WTC11 (cell line): ENCODE measurements around the gene SLC6A2.

Experiments used
- ATF1 ChIP-seq: sonication (generic); formaldehyde crosslinking; IDR thresholded peaks from 2 replicates; pipeline ENCODE4 v1.8.1; 2023; ENCODE audit warnings: mild to moderate bottlenecking, moderate library complexity, missing genetic modification reagents
- CREB1 ChIP-seq: sonication (generic); formaldehyde crosslinking; IDR thresholded peaks from 2 replicates; pipeline ENCODE4 v1.8.0; 2023; ENCODE audit warnings: mild to moderate bottlenecking, missing genetic modification reagents
- NR3C1 ChIP-seq: sonication (generic); formaldehyde crosslinking; conservative IDR thresholded peaks from 2 replicates; pipeline ENCODE4 v1.8.1; 2023; ENCODE audit warnings: low read depth, mild to moderate bottlenecking, missing genetic modification reagents
- TF ChIP-seq, protein P1 (sequence below): sonication (generic); formaldehyde crosslinking; IDR thresholded peaks from 2 replicates; pipeline ENCODE4 v1.8.0; 2022; ENCODE audit warnings: missing genetic modification reagents
- TF ChIP-seq, protein P2 (sequence below): fragments of 200-600 bp; IDR thresholded peaks from 2 replicates; pipeline ENCODE4 v1.8.0; 2022; ENCODE audit warnings: antibody characterized with exemption
- TF ChIP-seq, protein P3 (sequence below): sonication (generic); formaldehyde crosslinking; IDR thresholded peaks from 2 replicates; pipeline ENCODE4 v1.8.1; 2022; ENCODE audit warnings: low read depth, missing genetic modification reagents, borderline replicate concordance
- TF ChIP-seq, protein P4 (sequence below): sonication (generic); formaldehyde crosslinking; conservative IDR thresholded peaks from 2 replicates; pipeline ENCODE4 v1.8.1; 2023; ENCODE audit warnings: mild to moderate bottlenecking, low read depth, missing genetic modification reagents, moderate library complexity
- TF ChIP-seq, protein P5 (sequence below): sonication (generic); formaldehyde crosslinking; IDR thresholded peaks from 2 replicates; pipeline ENCODE4 v1.8.0; 2022; ENCODE audit warnings: mild to moderate bottlenecking, missing genetic modification reagents

DNA sequence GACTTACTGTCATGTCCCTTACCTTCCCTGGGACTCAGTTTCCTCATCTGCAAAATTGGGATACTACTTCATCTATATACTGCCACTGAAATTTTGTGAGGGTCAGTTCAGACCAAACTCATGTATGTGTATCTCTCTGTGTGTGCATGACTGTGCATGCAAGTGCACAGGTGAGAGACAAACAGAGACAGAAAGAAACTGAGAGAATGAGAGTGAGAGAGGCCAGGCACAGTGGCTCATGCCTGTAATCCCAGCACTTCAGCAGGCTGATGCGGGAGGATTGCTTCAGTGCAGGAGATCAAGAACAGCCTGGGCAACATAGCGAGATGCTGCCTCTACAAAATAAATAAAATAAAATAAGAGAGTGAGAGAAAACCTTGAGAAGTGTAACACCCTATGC, 32.1 kb upstream of the SLC6A2 start:
- TF ChIP-seq, protein P1, sequence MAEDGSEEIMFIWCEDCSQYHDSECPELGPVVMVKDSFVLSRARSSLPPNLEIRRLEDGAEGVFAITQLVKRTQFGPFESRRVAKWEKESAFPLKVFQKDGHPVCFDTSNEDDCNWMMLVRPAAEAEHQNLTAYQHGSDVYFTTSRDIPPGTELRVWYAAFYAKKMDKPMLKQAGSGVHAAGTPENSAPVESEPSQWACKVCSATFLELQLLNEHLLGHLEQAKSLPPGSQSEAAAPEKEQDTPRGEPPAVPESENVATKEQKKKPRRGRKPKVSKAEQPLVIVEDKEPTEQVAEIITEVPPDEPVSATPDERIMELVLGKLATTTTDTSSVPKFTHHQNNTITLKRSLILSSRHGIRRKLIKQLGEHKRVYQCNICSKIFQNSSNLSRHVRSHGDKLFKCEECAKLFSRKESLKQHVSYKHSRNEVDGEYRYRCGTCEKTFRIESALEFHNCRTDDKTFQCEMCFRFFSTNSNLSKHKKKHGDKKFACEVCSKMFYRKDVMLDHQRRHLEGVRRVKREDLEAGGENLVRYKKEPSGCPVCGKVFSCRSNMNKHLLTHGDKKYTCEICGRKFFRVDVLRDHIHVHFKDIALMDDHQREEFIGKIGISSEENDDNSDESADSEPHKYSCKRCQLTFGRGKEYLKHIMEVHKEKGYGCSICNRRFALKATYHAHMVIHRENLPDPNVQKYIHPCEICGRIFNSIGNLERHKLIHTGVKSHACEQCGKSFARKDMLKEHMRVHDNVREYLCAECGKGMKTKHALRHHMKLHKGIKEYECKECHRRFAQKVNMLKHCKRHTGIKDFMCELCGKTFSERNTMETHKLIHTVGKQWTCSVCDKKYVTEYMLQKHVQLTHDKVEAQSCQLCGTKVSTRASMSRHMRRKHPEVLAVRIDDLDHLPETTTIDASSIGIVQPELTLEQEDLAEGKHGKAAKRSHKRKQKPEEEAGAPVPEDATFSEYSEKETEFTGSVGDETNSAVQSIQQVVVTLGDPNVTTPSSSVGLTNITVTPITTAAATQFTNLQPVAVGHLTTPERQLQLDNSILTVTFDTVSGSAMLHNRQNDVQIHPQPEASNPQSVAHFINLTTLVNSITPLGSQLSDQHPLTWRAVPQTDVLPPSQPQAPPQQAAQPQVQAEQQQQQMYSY (CRISPR knock-in tag), result no peak
- TF ChIP-seq, protein P2, sequence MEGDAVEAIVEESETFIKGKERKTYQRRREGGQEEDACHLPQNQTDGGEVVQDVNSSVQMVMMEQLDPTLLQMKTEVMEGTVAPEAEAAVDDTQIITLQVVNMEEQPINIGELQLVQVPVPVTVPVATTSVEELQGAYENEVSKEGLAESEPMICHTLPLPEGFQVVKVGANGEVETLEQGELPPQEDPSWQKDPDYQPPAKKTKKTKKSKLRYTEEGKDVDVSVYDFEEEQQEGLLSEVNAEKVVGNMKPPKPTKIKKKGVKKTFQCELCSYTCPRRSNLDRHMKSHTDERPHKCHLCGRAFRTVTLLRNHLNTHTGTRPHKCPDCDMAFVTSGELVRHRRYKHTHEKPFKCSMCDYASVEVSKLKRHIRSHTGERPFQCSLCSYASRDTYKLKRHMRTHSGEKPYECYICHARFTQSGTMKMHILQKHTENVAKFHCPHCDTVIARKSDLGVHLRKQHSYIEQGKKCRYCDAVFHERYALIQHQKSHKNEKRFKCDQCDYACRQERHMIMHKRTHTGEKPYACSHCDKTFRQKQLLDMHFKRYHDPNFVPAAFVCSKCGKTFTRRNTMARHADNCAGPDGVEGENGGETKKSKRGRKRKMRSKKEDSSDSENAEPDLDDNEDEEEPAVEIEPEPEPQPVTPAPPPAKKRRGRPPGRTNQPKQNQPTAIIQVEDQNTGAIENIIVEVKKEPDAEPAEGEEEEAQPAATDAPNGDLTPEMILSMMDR, result no peak; the same call in 1 of the 2 replicates
- TF ChIP-seq, protein P3, sequence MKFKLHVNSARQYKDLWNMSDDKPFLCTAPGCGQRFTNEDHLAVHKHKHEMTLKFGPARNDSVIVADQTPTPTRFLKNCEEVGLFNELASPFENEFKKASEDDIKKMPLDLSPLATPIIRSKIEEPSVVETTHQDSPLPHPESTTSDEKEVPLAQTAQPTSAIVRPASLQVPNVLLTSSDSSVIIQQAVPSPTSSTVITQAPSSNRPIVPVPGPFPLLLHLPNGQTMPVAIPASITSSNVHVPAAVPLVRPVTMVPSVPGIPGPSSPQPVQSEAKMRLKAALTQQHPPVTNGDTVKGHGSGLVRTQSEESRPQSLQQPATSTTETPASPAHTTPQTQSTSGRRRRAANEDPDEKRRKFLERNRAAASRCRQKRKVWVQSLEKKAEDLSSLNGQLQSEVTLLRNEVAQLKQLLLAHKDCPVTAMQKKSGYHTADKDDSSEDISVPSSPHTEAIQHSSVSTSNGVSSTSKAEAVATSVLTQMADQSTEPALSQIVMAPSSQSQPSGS (CRISPR knock-in tag), result no peak
- TF ChIP-seq NR3C1, result no peak
- TF ChIP-seq ATF1, result no peak
- TF ChIP-seq, protein P4, sequence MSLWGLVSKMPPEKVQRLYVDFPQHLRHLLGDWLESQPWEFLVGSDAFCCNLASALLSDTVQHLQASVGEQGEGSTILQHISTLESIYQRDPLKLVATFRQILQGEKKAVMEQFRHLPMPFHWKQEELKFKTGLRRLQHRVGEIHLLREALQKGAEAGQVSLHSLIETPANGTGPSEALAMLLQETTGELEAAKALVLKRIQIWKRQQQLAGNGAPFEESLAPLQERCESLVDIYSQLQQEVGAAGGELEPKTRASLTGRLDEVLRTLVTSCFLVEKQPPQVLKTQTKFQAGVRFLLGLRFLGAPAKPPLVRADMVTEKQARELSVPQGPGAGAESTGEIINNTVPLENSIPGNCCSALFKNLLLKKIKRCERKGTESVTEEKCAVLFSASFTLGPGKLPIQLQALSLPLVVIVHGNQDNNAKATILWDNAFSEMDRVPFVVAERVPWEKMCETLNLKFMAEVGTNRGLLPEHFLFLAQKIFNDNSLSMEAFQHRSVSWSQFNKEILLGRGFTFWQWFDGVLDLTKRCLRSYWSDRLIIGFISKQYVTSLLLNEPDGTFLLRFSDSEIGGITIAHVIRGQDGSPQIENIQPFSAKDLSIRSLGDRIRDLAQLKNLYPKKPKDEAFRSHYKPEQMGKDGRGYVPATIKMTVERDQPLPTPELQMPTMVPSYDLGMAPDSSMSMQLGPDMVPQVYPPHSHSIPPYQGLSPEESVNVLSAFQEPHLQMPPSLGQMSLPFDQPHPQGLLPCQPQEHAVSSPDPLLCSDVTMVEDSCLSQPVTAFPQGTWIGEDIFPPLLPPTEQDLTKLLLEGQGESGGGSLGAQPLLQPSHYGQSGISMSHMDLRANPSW (CRISPR knock-in tag), result no peak
- TF ChIP-seq CREB1 (CRISPR knock-in tag), result no peak
- TF ChIP-seq, protein P5, sequence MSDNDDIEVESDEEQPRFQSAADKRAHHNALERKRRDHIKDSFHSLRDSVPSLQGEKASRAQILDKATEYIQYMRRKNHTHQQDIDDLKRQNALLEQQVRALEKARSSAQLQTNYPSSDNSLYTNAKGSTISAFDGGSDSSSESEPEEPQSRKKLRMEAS (CRISPR knock-in tag), result no peak
